NCI-H82 (cell line): Measurements from ENCODE around the gene IRX5.
A peak's percentile ranks its signal among the peaks of the same experiment; 100 is the strongest.

Source experiments
- DNase-seq: peaks from one replicate; lab custom pipeline; 2025; lab: John Stamatoyannopoulos, UW

Gene IRX5

GRCh38 chr16:54931120-54932014, 702 bp downstream of the IRX5 start:
- DNase-seq, result peak; percentile 80

GRCh38 chr16:54932021-54932660, 1.5 kb downstream of the IRX5 start:
- DNase-seq, result no peak

GRCh38 chr16:54932737-54933254, 2.1 kb downstream of the IRX5 start:
- DNase-seq, result peak; percentile 5

DNA sequence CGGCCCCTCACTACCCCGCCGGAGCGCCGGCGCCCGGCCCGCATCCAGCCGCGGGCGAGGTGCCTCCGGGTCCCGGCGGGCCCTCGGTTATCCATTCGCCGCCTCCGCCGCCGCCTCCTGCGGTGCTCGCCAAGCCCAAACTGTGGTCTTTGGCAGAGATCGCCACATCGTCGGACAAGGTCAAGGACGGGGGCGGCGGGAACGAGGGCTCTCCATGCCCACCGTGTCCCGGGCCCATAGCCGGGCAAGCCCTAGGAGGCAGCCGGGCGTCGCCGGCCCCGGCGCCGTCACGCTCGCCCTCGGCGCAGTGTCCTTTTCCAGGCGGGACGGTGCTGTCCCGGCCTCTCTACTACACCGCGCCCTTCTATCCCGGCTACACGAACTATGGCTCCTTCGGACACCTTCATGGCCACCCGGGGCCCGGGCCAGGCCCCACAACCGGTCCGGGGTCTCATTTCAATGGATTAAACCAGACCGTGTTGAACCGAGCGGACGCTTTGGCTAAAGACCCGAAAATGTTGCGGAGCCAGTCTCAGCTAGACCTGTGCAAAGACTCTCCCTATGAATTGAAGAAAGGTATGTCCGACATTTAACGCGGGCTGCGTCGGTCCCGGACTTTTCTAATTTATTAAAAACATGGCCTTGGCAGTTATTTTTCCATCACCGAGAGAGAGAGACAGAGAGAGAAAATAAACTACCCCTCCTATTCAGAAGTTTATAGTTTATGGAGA, 2.8 kb downstream of the IRX5 start:
- peak; percentile 14 for DNase-seq

GRCh38 chr16:54934481-54935265, 4.0 kb downstream of the IRX5 start:
- peak; percentile 69 for DNase-seq

- no peak for DNase-seq
These were observed 4.8 kb downstream of the IRX5 start for GRCh38 chr16:54935266-54935968.

DNA sequence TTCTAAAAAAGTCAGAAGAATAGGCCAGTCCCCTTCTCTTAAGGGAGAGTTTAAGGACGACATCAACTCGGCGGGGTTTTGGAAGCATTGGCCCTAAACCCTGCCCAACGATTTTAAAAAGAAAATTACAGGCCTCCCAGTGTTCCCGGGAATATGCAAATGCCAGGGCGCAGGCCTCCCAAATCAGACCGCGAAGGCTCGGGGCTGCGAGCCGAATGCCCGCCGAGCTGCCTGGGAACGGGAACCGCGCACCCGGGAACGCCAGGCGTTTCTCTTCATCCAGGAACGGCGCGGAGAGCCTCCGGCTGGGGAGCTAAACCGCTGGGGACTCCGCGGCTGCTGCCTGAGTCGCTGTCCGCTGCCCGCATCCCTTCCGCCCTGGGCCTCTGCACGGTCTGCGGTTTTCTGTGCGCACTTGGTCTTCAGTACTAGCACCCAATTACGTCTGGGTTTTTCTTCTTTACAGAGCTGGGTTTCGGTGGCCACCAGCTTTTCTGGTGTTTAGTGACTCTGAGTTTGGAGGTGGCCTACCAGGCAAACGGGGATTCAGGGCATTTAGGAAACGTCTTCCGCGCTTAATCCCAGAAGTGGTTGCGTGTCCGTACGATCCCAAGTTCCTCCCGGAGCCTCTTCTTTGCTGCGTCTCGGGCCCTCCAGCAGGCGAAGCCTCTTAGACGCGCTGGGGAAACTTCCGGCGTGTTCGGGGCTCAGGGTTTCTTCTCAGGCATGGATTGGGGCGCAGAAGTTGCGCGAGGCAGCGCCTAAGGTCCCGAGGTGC, 5.7 kb downstream of the IRX5 start:
- peak; percentile 56 for DNase-seq

DNA sequence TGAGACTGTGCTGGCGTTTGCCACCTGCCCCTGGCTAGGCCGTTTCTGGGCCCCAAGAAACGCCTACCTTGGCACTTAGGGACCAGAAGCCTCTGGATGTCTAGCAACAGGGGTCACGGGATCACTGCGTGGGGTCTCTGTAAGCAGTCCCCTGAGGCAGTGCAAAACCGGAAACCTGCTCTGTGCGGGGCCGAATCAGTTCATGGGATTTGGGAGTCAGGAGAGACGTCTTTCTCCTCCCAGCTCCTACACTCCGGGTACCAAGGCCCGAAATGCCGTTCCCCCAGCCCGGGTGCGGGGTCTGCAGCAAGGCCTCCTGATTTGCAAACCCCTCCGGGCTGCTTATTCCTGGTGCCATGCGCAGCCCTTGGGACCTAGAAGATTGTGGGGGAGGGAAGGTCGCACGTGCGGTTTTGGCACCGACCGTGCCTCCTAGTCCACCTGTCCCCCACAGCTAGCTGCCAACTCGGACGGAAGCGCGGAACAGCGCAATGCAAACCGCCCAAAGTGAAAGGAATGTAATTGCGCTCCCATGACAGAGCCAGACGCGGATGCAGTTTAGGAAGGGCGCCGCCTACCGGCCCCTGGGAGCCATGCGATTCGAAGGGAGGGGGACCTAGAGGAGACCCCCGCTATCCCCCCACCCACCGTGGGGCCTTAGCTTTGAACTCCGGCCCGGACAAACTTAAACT, 6.5 kb downstream of the IRX5 start:
- peak; percentile 56 for DNase-seq

DNA sequence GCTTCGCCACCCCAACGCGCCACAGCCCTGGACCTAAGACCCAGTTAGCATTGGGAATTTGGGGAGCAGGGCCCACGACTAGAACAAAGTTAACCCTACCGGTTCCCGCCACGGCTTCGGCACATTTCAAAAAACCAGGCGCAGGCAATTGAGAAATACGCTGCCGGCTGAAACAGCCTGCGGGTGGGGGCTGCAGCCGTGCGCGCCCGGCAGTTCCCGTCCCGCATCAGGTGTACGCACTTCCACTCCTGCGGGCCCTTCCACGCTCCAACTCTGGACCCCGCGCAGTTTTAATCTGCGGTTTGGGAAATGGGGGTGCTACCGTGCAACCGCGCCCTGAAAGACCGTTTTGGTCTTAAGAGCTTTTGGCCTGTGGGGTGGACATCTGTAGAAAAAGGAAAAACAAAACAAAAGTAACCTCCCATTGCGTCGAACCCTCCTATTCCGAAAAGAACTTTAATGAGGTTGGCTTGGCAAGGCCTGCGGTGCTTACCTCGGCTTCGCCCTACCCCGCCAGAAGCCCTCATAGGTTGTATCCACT, 7.1 kb downstream of the IRX5 start:
- DNase-seq, result peak; percentile 27

DNA sequence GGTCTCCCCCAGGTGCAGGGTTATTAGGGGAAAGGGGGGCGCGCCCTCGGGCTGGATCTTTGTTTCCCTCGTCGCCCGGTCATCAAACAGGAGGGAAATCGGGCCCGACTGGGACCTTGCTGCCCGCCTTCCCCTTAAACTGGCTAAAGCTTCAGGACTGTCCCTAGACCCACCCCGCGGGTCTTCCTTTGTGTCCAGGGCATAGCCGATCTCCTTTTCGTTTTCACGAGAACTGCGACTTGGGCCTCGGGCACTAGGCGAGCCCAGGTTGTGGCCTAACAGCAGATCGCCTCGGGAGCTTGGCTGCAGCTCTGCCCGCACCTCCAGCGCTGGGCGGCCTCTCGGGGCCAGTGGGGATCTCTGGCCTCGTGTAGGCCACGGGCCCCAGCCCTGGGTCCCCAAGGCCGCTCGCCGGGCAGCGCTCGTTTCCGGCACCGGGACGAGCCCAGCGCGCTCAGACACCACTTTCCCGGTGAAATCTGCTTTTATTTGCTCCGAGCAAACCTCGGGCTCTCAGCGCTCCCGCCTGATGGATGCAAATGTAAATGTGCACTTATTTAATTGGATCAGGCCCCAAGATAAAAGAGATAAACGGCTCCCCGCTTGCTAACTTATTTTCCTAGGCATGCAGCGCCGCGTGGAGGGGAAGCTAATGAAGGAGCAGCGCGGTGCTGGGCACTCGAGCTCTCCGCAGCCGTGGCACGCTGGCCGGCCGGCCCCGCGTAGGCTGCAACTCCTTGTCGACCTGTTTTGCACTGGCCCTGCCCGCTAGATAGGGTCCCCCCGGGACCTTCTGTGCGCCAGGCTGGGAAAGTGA, 7.8 kb downstream of the IRX5 start:
- DNase-seq, result peak; percentile 61

DNA sequence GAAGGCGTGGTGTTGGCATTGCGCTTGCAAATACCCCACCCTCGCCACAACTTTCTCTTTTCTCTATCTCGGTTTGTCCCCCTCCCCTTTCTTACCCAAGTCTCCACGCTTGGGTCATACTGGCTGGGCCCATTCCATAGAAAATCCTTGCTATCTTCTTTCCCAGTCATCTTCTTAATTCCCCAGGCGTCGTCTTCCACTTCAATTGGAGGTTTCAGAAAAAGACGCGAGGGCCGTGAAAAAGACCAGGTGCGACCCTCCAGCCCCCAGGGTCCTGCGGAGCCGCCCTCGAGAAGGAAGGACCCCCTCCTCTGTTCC, 8.3 kb downstream of the IRX5 start:
- DNase-seq, result no peak

- DNase-seq, result peak; percentile 18
These were observed 9.0 kb downstream of the IRX5 start for GRCh38 chr16:54939510-54940278.

DNA sequence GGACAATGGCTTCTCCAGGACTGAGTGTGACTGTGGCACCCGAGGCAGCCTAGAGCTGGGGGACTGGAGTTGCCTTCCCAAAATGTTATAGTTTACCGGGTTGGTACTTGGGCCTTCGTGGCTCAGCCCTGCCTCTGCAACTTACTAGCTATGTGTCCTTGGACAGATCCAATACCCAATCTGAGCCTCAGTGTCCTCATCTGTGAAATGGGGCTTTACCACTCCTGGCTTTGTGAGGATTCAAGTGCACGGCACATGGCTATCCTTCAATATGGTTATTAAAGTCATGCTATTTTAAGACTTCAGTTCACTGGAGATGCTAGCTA, 9.6 kb downstream of the IRX5 start:
- no peak for DNase-seq

GRCh38 chr16:54942353-54942943, 11.8 kb downstream of the IRX5 start:
- no peak for DNase-seq

- DNase-seq, result no peak
These were observed 13.3 kb downstream of the IRX5 start for GRCh38 chr16:54944002-54944401.

- DNase-seq, result no peak
These were observed 14.4 kb downstream of the IRX5 start for GRCh38 chr16:54945063-54945462.

DNA sequence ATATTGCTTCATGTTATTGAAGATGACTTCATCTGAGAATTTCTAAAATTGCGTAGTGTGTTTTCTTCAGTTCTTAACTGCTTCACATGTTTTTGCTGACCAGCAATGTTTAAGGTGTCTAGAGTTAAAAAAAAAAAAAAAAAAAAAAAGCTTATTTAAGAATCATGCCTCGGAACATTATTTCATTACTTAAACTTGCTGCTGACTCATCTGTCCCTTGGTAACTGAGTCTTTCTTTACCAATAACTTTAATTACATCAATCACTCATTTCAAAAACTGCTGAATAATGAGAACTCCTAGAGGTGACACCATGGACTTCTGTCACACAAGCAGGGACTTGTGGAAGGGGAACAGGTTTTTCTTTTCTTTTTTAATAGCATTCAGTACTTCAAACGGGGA, 16.2 kb downstream of the IRX5 start:
- no peak for DNase-seq

GRCh38 chr16:54947616-54948015, 17.0 kb downstream of the IRX5 start:
- DNase-seq, result no peak
